ENCODE results near the gene EBF3.

The EBF3 gene

GRCh38 chr10:129932751-129933433 is 31.2 kb downstream of the EBF3 start:
- DNase-seq (ENCODE audit: insufficient read length) (no peak), FAIRE-seq (no peak)
- TF ChIP-seq POLR2AphosphoS5 (IDR thresholded peaks at IDR 0.05; ENCODE audit: low read depth, low read length) = no peak
- TF ChIP-seq POLR2A (IDR thresholded peaks at IDR 0.05; ENCODE audit: low read depth, low read length) = no peak
- no peak for TF ChIP-seq TAF1 (IDR thresholded peaks at IDR 0.05; ENCODE audit: borderline replicate concordance, low read depth, low read length)

- no peak for FAIRE-seq
- no peak for DNase-seq (ENCODE audit: insufficient read length)
- TF ChIP-seq POLR2A (IDR thresholded peaks at IDR 0.05; ENCODE audit: low read depth, low read length) (no peak), TAF1 (IDR thresholded peaks at IDR 0.05; ENCODE audit: borderline replicate concordance, low read depth, low read length) (no peak), POLR2AphosphoS5 (IDR thresholded peaks at IDR 0.05; ENCODE audit: low read depth, low read length) (no peak)
Measured at GRCh38 chr10:129932182-129932581, 31.9 kb downstream of the EBF3 start.

- TF ChIP-seq POLR2A (IDR thresholded peaks at IDR 0.05; ENCODE audit: low read depth, low read length) (no peak), TAF1 (IDR thresholded peaks at IDR 0.05; ENCODE audit: borderline replicate concordance, low read depth, low read length) (no peak), POLR2AphosphoS5 (IDR thresholded peaks at IDR 0.05; ENCODE audit: low read depth, low read length) (no peak)
- DNase-seq (ENCODE audit: insufficient read length) = no peak
- no peak for FAIRE-seq
Measured at GRCh38 chr10:129929343-129930292, 34.5 kb downstream of the EBF3 start.

GRCh38 chr10:129927351-129928120 is 36.5 kb downstream of the EBF3 start:
- FAIRE-seq (no peak), DNase-seq (ENCODE audit: insufficient read length) (no peak)
- TF ChIP-seq POLR2AphosphoS5 (IDR thresholded peaks at IDR 0.05; ENCODE audit: low read depth, low read length) (no peak), POLR2A (IDR thresholded peaks at IDR 0.05; ENCODE audit: low read depth, low read length) (no peak), TAF1 (IDR thresholded peaks at IDR 0.05; ENCODE audit: borderline replicate concordance, low read depth, low read length) (no peak)

GRCh38 chr10:129926066-129927055 is 37.7 kb downstream of the EBF3 start:
- DNase-seq (ENCODE audit: insufficient read length) (no peak), FAIRE-seq (no peak)
- no peak for TF ChIP-seq POLR2AphosphoS5 (IDR thresholded peaks at IDR 0.05; ENCODE audit: low read depth, low read length)
- TF ChIP-seq TAF1 (IDR thresholded peaks at IDR 0.05; ENCODE audit: borderline replicate concordance, low read depth, low read length) = no peak
- no peak for TF ChIP-seq POLR2A (IDR thresholded peaks at IDR 0.05; ENCODE audit: low read depth, low read length)

- no peak for DNase-seq (ENCODE audit: insufficient read length)
- no peak for FAIRE-seq
- TF ChIP-seq POLR2A (IDR thresholded peaks at IDR 0.05; ENCODE audit: low read depth, low read length) (no peak), TAF1 (IDR thresholded peaks at IDR 0.05; ENCODE audit: borderline replicate concordance, low read depth, low read length) (no peak), POLR2AphosphoS5 (IDR thresholded peaks at IDR 0.05; ENCODE audit: low read depth, low read length) (no peak)
Measured at GRCh38 chr10:129924375-129925085, 39.5 kb downstream of the EBF3 start.

GRCh38 chr10:129922598-129923123 is 41.4 kb downstream of the EBF3 start:
- no peak for DNase-seq (ENCODE audit: insufficient read length)
- FAIRE-seq = no peak
- TF ChIP-seq POLR2A (IDR thresholded peaks at IDR 0.05; ENCODE audit: low read depth, low read length) (no peak), TAF1 (IDR thresholded peaks at IDR 0.05; ENCODE audit: borderline replicate concordance, low read depth, low read length) (no peak), POLR2AphosphoS5 (IDR thresholded peaks at IDR 0.05; ENCODE audit: low read depth, low read length) (no peak)

GRCh38 chr10:129921801-129922597 is 42.1 kb downstream of the EBF3 start:
- DNase-seq (ENCODE audit: insufficient read length) = no peak
- FAIRE-seq = no peak
- no peak for TF ChIP-seq POLR2AphosphoS5 (IDR thresholded peaks at IDR 0.05; ENCODE audit: low read depth, low read length)
- TF ChIP-seq TAF1 (IDR thresholded peaks at IDR 0.05; ENCODE audit: borderline replicate concordance, low read depth, low read length) = no peak
- TF ChIP-seq POLR2A (IDR thresholded peaks at IDR 0.05; ENCODE audit: low read depth, low read length) = no peak

Measured in GM12892 (cell line).